NCI-H526 treated with DMSO at 0.1 percent for 48 hours (cell line): Measurements from ENCODE around the gene CECR2.

ENCODE experiments used
- DNase-seq: peaks from one replicate; lab custom pipeline; 2025; lab: John Stamatoyannopoulos, UW

CECR2 gene

DNA sequence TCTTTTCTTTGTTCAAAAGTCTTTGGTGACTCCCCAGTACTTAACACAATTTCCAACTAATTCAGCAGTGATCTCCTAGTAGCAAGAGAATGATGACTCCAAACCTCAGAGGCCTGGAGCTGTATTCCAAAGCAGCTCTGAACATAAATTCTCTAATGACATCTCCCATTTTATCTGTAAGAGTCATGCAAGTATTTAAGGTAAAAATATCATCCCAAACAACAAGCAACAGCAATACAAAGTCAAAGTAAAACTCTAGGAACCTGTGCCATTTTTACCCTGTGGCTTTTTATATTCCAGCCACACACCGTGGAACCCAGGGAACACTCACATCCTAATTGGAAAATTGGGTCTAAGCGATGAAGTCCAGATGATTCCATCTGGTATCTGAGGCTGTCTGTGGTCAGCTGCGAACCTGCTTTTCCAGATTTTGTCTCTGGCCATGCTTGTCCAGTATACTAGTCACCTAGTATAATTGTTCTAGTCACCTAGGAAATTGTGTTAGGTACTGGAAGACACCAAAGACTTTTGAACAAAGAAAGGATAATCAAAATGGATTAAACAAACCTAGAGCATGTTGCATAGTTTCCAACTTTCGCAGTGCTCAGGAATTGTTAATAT, 101.7 kb downstream of the CECR2 start:
- DNase-seq, result no peak

DNA sequence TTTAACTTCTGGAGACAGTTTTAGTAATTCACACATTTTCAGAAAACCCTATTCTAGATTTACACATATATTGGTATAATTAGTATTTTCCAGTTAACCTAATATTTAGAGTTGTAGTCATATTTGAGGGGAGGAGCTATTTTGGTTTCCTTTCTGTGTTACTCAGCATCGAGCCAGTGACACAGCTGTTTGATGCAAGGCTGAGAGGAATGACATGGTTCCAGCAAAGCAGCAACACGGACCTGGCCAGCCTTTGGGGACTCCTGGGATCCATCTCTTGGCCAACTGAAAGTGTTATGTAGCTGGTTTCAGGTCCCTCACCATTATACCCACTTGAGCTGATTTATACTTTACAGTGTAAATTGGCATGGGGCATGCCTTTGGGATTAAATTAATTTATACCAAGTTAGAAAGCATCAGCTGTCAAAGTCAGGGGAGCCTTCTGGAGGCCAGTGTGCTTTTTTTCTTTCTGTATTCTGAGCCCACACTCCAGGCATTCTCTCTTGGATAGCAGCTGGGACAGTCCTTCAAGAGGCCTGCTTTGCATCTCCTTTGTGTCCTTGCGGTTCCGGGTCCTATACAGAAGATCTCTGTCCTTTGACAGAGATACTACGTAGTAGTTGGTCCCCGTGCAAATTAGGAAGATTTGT, 102.8 kb downstream of the CECR2 start:
- no peak for DNase-seq

DNA sequence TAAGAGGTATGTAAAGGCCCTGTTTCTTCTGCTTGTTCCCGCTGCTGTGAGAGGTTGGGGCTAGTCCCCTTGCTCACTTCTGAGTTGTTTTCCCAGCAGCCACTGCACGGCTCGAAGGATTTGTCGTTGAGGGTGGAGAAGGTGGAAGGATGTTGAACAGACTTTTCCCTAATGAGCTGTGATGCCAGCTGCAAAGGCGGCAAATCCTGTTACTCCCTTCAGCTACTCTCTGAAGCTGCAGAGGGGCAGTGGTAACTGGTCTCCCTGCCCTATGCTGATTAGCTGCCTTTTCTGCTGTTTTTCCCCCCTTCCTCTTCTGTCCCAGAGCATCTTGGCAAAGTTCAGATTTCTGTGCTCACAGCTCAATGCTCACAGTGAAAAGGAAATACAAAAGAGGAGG, 103.7 kb downstream of the CECR2 start:
- no peak for DNase-seq

DNA sequence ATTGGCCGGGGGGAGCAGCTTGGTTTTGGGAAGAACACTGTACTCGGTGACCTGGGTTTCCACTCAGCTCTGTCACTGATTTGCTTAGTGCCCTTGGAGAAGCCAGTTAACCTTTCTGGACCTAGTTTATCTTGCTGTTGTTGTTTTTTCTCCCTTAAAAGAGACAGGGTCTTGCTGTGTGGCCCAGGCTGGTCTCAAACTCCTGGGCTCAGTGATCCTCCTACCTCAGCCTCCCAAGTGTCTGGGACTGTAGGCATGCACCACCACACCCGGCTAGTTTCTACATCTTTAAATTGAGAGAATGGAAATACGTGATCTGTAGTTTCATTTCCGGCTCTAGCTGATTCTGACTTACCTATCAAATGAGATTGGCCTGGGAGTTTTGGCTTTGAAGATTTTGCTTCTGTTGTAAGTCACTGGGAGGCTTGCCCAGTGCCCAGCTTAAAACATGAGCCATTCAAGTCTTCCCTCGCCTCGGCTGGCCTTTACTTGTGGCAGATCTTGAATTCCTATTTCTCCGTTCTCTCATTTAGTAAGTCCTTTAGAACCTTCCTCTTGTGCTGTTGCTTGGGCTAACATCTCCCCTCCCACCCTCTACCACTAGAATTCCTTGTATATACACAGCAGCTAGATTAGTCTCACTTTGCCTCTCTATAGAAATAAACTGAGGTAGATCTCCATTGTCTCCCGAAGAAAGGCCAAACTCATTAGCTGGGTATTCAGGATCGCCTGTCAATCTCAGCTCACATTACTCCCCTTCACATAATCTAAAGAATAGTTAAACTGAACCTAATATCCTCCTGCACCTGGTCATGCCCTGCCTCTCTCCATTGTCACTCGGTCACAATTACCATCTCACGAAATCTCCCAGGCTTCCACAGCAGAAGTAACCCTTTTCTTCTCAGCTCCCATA, 106.3 kb downstream of the CECR2 start:
- no peak for DNase-seq

DNA sequence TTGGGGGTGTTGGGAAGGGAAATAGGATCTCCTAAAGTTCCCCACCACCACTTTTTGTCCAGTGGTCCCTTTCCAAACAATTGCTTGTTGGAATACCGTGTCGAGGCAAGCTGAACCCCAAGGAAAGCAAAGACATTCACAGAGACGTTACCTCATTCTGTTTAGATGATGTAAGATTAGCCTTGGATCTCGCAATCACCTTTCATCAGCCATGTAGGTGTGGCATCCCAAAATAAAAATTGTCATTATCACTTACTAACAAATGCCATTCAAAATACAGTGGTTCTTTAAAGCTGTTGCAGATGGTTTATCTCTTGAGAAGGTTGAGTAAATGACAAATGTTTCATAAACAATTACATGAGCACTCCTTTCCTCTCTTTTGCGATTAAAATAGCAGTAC, 107.6 kb downstream of the CECR2 start:
- no peak for DNase-seq

DNA sequence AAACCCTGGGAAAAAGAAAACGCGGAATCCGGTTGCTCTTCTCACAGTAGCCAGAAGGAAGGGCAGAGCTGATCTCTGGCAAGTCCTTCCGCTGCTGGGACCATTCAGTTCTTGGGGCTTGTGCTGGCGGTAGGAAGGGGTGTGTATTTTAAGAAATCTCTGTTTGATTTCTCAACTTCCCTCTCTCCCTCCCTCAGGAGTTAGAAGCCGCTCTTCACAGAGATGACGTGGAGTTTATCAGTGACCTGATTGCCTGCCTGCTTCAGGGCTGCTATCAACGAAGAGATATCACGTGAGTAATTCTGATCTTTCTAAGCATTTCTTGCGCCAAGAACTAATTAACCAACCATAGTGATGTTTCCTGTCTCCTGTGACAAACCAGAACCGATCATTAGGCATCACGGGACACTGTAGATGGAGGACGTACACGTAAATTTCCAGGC, 108.2 kb downstream of the CECR2 start:
- DNase-seq, result no peak

DNA sequence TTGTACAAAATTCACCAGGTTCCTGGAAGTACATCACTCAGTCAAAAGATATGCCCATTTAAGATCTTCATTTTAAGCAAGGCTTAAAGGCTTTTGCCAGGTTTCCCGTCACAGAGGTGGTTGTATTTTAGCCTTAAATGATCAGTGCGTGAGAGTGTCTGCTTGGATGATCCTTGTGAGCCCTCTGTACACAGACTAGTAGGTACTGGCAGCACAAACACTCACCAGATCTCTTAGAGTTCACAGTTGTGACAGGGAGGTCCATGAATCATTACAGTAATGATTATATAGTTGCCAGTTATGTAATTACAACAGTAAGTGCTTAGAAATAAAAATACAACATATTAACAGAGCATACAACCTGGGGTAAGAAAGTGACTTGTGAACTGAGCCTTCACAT, 109.9 kb downstream of the CECR2 start:
- no peak for DNase-seq

DNA sequence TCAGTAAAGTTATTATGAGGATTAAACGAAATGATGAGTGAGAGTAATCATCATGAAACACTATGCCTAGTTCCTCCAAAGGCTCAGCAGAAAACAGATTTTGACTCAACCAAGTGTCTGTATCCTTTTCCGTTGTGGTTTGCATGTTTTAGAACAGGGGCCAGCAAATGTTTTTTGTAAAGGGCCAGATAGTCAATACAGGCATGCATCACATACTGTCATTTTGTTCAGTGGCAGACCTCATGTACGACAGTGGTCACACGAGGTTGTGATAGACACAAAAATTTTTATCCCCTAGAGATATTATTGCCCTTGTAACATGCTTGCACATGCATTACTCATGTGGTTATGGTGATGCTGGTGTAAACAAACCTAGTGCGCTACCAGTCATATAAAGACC, 112.2 kb downstream of the CECR2 start:
- no peak for DNase-seq

DNA sequence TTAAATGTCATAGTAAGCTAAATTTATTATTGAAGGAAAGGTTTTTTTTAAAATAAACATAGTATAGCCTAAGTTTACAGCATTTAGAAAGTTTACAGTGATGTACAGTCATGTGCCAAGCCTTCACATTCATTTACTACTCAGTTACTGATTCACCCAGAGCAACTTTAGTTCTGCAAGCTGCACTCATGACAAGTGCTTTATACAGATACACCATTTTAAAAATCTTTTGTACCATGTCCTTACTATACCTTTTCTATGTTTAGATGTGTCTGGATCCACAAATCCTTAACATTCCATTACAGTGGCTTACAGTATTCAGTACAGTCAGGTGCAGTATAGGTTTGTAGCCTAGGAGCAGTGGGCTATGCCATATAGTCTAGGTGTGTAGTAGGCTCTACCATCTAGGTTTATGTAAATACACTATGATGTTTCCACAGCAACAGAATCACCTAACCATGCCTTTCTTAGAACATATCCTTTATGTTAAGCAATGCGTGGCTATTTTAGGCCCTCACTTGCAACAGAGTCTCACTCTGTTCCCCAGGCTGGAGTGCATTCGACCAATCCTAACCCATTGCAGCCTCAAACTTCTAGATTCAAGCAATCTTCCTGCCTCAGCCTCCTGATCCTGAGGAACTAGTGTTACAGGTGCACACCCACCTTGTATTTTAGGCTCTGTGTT, 114.6 kb downstream of the CECR2 start:
- no peak for DNase-seq

DNA sequence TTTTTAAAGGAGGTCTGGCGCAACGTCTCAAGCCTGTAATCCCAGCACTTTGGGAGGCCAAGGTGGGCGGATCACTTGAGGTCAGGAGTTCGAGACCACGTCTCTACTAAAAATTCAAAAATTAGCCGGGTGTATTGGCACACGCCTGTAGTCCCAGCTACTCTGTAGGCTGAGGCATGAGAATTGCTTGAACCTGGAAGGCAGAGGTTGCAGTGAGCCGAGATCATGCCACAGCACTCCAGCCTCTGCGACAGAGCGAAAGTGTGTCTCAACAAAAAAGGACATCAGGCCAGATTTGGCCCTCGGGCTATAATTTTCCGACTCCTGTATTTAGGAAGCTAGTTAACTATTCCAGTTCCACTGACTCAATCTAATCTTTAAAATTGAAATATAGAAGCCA, 115.3 kb downstream of the CECR2 start:
- no peak for DNase-seq

DNA sequence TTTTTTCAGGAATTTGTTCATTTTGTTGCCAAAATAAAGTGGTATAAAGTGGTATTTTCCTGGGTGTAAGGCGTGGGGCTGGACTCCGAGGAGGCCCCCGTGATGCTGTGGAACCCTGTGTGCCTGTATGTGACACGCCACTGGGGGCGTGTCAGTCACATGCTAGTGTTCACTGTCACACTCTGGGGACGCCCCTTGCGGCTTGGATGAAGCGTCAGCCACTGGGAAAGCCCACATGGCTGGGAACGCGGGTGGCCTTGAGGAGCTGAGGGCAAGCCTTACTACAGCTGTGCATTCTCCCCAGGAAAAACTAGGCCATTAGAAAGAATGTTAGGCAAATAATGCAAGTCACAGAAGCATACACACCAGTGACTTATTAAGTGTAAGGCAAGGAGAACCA, 117.1 kb downstream of the CECR2 start:
- DNase-seq, result no peak

DNA sequence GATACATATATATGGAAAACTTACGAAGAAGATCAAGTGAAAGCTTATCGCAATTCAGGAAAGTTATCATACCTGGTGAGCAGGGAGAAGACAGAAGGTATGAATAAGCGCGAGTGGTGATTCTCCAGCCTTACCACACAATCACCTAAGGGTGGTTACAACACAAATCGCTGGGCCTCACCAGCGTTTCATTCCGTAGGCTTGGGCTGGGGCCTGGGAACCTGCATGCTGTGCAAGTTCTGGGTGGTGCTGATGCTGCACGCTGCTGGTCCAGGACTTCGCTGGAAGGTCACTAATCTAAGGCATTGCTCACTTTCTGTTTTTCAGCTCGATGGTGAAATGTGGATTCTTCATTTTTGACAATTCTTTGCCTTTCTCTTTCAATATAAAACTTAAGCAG, 117.5 kb downstream of the CECR2 start:
- no peak for DNase-seq

DNA sequence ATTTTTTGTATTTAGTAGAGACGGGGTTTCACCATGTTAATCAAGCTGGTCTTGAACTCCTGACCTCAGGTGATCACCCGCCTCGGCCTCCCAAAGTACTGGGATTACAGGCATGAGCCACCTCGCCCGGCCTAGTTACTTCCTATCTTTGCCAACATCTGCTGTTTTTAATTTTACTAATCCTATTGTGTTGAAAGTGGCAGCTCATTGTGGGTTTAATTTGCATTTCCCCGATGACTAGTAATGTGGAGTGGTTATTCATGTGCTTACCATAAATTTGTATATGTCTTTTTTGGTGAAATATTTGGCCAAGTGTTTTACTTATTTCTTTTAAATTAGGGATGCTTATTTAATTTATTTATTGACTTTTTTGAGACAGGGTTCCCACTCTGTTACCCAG, 119.8 kb downstream of the CECR2 start:
- peak; percentile 11 for DNase-seq

DNA sequence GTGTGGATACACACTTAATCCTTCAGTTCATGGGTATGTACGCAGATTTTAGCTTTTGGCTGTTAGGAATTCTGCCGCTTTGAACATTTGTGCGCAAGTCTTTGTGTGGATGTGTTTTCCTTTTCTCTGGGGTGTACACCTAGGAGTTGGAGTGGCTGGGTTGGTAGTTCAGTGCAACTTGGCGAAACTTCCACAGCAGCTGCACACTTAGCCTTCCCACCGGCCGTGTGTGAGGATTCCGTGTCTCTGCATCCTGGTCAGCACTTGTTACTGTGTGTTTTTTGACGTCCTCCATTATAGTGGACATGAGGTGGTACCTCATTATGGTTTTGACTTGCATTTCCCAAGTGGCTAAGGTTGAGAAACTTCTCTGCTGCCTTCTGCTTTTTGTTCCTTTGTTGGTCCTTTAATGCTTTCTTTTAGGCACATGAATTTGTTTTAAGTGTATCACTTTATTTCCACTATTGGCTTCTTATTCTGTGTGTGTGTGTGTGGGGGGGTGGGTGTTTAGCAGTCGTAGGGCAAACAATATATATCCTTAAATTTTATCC, 121.9 kb downstream of the CECR2 start:
- DNase-seq, result no peak

DNA sequence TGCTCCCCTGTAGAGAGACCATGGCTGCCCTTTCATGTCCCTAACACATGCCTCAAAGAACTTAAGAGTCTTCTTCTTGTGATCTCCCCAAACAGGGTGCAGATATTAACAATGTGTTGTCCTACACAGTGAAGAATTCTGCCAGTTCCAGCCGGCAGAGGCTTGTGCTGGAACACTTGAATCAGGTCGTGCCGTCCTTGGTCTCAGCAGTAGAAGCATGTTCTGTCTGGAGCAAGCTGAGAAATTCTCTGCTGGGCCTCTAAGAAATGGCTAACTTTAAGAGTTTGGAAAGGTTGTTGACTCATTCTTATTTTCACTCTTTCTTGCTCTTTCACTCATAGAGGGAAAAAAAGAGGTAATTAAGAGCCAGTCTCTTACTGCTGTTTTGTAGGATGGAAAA, 123.0 kb downstream of the CECR2 start:
- DNase-seq, result no peak

DNA sequence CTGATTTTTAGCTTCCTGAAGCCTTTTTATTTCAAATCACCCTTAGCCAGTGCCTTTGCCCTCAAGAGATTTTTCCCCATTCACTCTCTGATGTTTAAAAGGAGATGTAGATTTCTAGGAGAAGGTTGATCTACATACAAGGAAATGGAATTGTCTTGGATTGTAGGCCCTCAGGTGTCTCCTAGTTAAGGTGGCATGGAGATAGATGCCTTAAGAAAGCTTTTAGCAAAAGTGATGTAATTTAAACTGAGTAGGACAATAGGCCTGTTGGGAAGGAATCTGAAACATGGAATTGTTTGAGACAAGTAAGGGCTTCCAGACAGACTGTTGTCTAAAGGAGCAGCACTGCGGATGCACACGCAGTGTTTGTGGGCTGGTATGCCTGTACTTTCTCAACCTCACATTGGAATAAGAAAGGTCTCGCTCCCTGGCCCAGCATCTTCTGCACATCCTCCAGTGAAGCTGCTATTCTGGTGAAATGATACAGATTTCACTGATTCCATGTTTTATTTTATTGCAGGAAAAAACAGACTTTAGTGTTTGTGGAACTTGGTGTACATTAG, 124.2 kb downstream of the CECR2 start:
- DNase-seq, result no peak

DNA sequence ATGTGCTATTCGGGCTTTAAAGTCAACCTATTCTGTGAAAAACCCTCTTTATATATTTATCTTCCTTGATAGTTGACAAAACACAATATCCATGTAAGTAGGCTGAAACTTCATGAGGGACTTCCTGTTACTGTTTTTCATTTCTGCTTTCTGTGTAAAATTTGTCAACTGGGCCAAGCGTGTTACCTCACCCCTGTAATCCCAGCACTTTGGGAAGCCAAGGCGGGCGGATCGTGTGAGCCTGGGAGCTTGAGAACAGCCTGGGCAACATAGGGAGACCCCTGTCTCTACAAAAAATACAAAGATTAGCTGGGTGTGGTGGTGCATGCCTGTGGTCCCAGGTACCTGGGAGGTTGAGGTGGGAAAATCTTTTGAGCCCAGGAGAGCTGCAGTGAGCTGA, 127.6 kb downstream of the CECR2 start:
- no peak for DNase-seq

DNA sequence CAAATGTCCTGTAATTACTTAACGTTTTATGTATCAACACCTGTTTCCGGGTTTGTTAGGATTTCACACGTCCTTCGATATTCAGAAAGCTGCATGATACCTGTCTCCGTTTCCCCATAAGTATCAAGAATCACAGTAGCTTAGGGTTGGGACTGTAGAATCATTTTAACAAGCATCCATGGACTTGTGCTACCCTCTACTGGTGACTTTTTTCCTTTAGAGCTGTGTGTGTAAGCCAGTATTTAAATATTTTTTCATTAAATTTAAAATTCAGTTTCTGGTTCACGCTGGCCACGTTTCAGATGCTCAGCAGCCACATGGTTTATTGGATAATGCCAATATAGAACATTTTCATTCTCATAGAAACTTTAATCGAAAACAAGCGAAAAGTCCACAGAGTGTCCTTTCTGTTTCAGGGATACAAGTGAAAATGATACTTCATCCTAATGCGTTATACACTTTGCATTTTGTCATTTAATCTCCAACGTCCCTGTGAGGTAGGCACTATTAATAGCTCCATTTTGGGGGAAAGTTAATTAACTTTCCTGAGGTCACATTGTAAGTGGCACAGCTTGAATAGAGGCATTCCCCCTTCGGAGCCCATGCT, 132.5 kb downstream of the CECR2 start:
- DNase-seq, result peak; percentile 38

DNA sequence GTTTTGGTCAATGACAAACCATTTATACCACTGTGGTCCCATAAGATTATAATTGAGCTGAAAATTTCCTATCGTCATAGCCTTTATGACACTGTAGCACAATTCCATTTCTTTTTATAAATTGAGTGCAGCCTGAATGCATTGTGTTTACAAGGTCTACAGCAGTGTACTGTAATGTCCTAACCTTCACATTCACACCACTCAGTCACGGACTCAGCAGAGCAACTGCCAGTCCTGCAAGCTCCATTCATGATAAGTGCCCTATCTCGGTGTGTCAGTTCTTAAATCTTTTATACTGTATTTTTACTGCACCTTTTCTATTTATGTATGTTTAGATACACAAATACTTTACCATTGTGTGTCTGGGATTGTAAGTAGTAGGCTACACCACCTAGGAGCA, 138.8 kb downstream of the CECR2 start:
- no peak for DNase-seq

DNA sequence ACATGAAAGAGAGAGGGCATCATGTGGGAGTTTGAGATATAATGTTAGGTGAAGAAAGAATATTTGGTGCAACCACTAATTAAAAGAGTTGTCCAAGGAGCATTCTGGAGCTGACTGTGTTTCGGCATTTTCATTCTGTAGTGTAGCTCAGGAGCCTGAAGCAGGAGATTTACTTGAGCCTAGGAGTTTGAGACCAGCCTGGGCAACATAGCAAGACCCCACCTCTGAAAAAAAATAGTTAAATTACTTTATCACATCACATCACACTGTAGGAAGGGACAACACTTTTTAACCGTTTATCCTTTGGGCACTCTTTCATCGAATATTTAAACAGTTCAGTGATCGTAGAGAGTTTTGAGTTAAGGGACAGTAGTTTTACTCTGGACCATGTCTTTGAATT, 143.7 kb downstream of the CECR2 start:
- no peak for DNase-seq

DNA sequence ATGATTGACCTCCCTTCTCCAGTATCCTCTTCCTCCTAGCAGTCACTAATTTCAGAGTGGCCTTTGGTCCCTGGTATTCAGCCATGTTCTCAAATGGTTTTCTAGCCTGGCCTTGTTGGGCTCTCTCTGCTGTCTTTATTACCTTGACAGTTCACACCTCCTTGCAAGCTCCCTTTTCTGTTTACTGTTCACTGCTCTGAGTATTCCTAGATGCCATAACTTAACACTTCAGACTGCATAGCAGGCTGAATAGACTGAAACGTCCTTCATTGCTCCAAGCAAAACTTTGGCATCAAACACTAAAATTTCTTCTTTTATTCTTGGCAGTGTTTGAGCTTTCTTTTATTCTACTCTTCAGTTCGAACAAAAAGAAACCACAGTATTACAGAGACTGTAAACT, 144.4 kb downstream of the CECR2 start:
- DNase-seq, result no peak
